WTC11 (cell line): Measurements from ENCODE around the gene TRAF3IP1. TPM values are rescaled to one million over a fixed set of nuclear protein-coding genes. Genes with fewer than 3 reads are reported as not detected.

Experiments
- ATAC-seq: fragments of 200-7000 bp; cut with Tn5 transposase; 2 replicates; pipeline ENCODE4 v1.10.0; 2021; ENCODE audit warnings: mild to moderate bottlenecking, moderate library complexity
- CTCF ChIA-PET: fragments of 300-600 bp; sonication (Branson Sonifier 250); formaldehyde crosslinking; loops from one replicate; lab custom pipeline; 2021; ENCODE audit warnings: antibody characterized with exemption; lab: Charles Lee
- POLR2A ChIA-PET: fragments of 350-600 bp; sonication (Branson Sonifier 250); formaldehyde crosslinking; loops from one replicate; lab custom pipeline; 2021; ENCODE audit warnings: antibody characterized with exemption; lab: Charles Lee
- DNase-seq: peaks from one replicate; pipeline ENCODE4 v3.0.0; 2021; ENCODE audit warnings: low spot score
- H3K27ac Mint-ChIP-seq: 2 replicates; pipeline ENCODE4 v1.8.0; 2021; ENCODE audit warnings: mixed read lengths
- H3K27me3 Mint-ChIP-seq: 2 replicates; pipeline ENCODE4 v1.8.0; 2021; ENCODE audit warnings: low read depth, mild to moderate bottlenecking, moderate library complexity, mixed read lengths
- H3K36me3 Mint-ChIP-seq: 2 replicates; pipeline ENCODE4 v1.8.0; 2021; ENCODE audit warnings: mixed read lengths
- H3K4me1 Mint-ChIP-seq: 2 replicates; pipeline ENCODE4 v1.8.0; 2022; ENCODE audit warnings: mixed read lengths
- H3K4me3 Mint-ChIP-seq: 2 replicates; pipeline ENCODE4 v1.8.0; 2021; ENCODE audit warnings: mild to moderate bottlenecking, moderate library complexity, mixed read lengths
- H3K9me3 Mint-ChIP-seq: 2 replicates; pipeline ENCODE4 v1.8.0; 2021; ENCODE audit warnings: mixed read lengths
- CREM ChIP-seq: sonication (generic); formaldehyde crosslinking; IDR thresholded peaks from 2 replicates; pipeline ENCODE4 v1.8.1; 2022; ENCODE audit warnings: mild to moderate bottlenecking, missing genetic modification reagents, moderate library complexity
- ERG ChIP-seq: fragments of 250-450 bp; sonication (Bioruptor Pico); IDR thresholded peaks from 2 replicates; pipeline ENCODE4 v1.8.0; 2021; ENCODE audit warnings: mild to moderate bottlenecking
- FOXJ3 ChIP-seq: sonication (generic); formaldehyde crosslinking; IDR thresholded peaks from 2 replicates; pipeline ENCODE4 v1.9.0; 2021; ENCODE audit warnings: missing genetic modification reagents, mild to moderate bottlenecking, borderline replicate concordance
- FOXP4 ChIP-seq: sonication (generic); formaldehyde crosslinking; IDR thresholded peaks from 2 replicates; pipeline ENCODE4 v1.8.0; 2022; ENCODE audit warnings: mild to moderate bottlenecking, missing genetic modification reagents
- GABPB1 ChIP-seq: sonication (generic); formaldehyde crosslinking; IDR thresholded peaks from 2 replicates; pipeline ENCODE4 v1.8.1; 2023; ENCODE audit warnings: mild to moderate bottlenecking, missing genetic modification reagents
- GRHL2 ChIP-seq: fragments of 250-450 bp; sonication (Bioruptor Pico); IDR thresholded peaks from 2 replicates; pipeline ENCODE4 v1.8.0; 2022; ENCODE audit warnings: mild to moderate bottlenecking, moderate library complexity; ENCODE audit not compliant: insufficient replicate concordance, severe bottlenecking
- NR1H2 ChIP-seq: sonication (generic); formaldehyde crosslinking; IDR thresholded peaks from 2 replicates; pipeline ENCODE4 v1.9.0; 2021; ENCODE audit warnings: mild to moderate bottlenecking, moderate library complexity, missing genetic modification reagents
- OVOL2 ChIP-seq: fragments of 250-450 bp; sonication (Bioruptor Pico); IDR thresholded peaks from 2 replicates; pipeline ENCODE4 v1.9.0; 2021; ENCODE audit warnings: mild to moderate bottlenecking, borderline replicate concordance
- TCF7 ChIP-seq: sonication (generic); formaldehyde crosslinking; IDR thresholded peaks from 2 replicates; pipeline ENCODE4 v1.8.0; 2022; ENCODE audit warnings: mild to moderate bottlenecking, low read depth, missing genetic modification reagents, moderate library complexity
- ZBTB21 ChIP-seq: sonication (generic); formaldehyde crosslinking; IDR thresholded peaks from 2 replicates; pipeline ENCODE4 v1.8.1; 2023; ENCODE audit warnings: mild to moderate bottlenecking, missing genetic modification reagents, borderline replicate concordance
- ZNF138 ChIP-seq: sonication (generic); formaldehyde crosslinking; conservative IDR thresholded peaks from 2 replicates; pipeline ENCODE4 v1.8.1; 2022; ENCODE audit warnings: mild to moderate bottlenecking, moderate library complexity, missing genetic modification reagents
- ZNF219 ChIP-seq: sonication (generic); formaldehyde crosslinking; IDR thresholded peaks from 2 replicates; pipeline ENCODE4 v1.8.0; 2023; ENCODE audit warnings: missing genetic modification reagents, mild to moderate bottlenecking, borderline replicate concordance
- ZNF416 ChIP-seq: fragments of 250-450 bp; sonication (Bioruptor Pico); IDR thresholded peaks from 2 replicates; pipeline ENCODE4 v1.9.0; 2021; ENCODE audit warnings: mild to moderate bottlenecking, inconsistent platforms
- total RNA-seq: library from RNA; stranded (reverse); gene quantifications from 3 replicates; pipeline ENCODE4 v1.2.3, GENCODE V29; 2021
- TF ChIP-seq, protein P1 (sequence below): fragments of 250-450 bp; sonication (Bioruptor Pico); IDR thresholded peaks from 2 replicates; pipeline ENCODE4 v1.9.0; 2021; ENCODE audit warnings: moderate library complexity, mild to moderate bottlenecking, inconsistent platforms, borderline replicate concordance
- TF ChIP-seq, protein P2 (sequence below): fragments of 200-600 bp; IDR thresholded peaks from 2 replicates; pipeline ENCODE4 v1.8.0; 2022; ENCODE audit warnings: antibody characterized with exemption
- TF ChIP-seq, protein P3 (sequence below): sonication (generic); formaldehyde crosslinking; IDR thresholded peaks from 2 replicates; pipeline ENCODE4 v1.8.0; 2022; ENCODE audit warnings: mild to moderate bottlenecking, missing genetic modification reagents
- TF ChIP-seq, protein P4 (sequence below): fragments of 250-450 bp; sonication (Bioruptor Pico); IDR thresholded peaks from 2 replicates; pipeline ENCODE4 v1.9.0; 2021; ENCODE audit warnings: mild to moderate bottlenecking
- TF ChIP-seq, protein P5 (sequence below): sonication (generic); formaldehyde crosslinking; IDR thresholded peaks from 2 replicates; pipeline ENCODE4 v1.8.1; 2023; ENCODE audit warnings: mild to moderate bottlenecking, missing genetic modification reagents, moderate library complexity
- TF ChIP-seq, protein P6 (sequence below): sonication (generic); formaldehyde crosslinking; IDR thresholded peaks from 2 replicates; pipeline ENCODE4 v1.8.1; 2023; ENCODE audit warnings: mild to moderate bottlenecking, missing genetic modification reagents, moderate library complexity

Gene TRAF3IP1
- total RNA-seq, 1 experiment from 2014 or later = 18.7 TPM

GRCh38 chr2:238381341-238382115, 61.2 kb downstream of the TRAF3IP1 start (continued):
- TF ChIP-seq, protein P1, sequence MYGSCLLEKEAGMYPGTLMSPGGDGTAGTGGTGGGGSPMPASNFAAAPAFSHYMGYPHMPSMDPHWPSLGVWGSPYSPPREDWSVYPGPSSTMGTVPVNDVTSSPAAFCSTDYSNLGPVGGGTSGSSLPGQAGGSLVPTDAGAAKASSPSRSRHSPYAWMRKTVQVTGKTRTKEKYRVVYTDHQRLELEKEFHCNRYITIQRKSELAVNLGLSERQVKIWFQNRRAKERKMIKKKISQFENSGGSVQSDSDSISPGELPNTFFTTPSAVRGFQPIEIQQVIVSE (CRISPR knock-in tag) = no peak
- TF ChIP-seq, protein P2, sequence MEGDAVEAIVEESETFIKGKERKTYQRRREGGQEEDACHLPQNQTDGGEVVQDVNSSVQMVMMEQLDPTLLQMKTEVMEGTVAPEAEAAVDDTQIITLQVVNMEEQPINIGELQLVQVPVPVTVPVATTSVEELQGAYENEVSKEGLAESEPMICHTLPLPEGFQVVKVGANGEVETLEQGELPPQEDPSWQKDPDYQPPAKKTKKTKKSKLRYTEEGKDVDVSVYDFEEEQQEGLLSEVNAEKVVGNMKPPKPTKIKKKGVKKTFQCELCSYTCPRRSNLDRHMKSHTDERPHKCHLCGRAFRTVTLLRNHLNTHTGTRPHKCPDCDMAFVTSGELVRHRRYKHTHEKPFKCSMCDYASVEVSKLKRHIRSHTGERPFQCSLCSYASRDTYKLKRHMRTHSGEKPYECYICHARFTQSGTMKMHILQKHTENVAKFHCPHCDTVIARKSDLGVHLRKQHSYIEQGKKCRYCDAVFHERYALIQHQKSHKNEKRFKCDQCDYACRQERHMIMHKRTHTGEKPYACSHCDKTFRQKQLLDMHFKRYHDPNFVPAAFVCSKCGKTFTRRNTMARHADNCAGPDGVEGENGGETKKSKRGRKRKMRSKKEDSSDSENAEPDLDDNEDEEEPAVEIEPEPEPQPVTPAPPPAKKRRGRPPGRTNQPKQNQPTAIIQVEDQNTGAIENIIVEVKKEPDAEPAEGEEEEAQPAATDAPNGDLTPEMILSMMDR = no peak
- TF ChIP-seq, protein P3, sequence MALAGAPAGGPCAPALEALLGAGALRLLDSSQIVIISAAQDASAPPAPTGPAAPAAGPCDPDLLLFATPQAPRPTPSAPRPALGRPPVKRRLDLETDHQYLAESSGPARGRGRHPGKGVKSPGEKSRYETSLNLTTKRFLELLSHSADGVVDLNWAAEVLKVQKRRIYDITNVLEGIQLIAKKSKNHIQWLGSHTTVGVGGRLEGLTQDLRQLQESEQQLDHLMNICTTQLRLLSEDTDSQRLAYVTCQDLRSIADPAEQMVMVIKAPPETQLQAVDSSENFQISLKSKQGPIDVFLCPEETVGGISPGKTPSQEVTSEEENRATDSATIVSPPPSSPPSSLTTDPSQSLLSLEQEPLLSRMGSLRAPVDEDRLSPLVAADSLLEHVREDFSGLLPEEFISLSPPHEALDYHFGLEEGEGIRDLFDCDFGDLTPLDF = no peak
- TF ChIP-seq GABPB1 (no peak), FOXJ3 (CRISPR knock-in tag) (no peak), ZNF138 (CRISPR knock-in tag) (no peak)
- TF ChIP-seq, protein P4, sequence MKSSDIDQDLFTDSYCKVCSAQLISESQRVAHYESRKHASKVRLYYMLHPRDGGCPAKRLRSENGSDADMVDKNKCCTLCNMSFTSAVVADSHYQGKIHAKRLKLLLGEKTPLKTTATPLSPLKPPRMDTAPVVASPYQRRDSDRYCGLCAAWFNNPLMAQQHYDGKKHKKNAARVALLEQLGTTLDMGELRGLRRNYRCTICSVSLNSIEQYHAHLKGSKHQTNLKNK (CRISPR knock-in tag) = no peak

DNA sequence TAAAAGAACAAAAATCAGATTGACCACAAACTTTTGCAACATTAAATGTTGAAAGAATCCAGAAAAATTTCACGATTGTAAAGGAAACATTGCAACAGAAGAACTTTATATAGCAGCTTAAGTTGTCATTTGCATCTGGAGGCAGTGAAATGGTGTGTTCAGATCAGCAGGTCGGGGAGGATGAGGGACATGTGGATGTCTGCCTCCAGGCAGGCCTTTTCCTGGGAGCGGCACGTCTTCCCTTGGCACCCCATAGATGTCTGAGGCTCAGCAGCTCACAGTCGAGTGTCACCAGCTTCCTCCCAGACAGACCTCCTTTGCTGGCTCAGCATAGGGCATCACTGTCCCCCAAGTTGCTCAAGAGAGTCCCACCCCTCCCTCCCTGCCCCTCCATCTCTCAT, 62.1 kb downstream of the TRAF3IP1 start:
- CTCF ChIA-PET = no interaction called here
- Mint-ChIP-seq H3K4me3 (no peak overlapping the region), H3K9me3 (peaks cover 8% of the 10 kb centered on the region), H3K4me1 (peaks cover 19% of the 10 kb centered on the region), H3K27ac (no peak overlapping the region), H3K27me3 (no peaks in the 10 kb centered on the region), H3K36me3 (peaks cover 17% of the 10 kb centered on the region)
- ATAC-seq (no peak), DNase-seq (no peak)
- POLR2A ChIA-PET = no interaction called here
- TF ChIP-seq, protein P2 = no peak
- TF ChIP-seq ZNF219 (CRISPR knock-in tag) (no peak), ZNF416 (CRISPR knock-in tag) (no peak), ERG (CRISPR knock-in tag) (no peak), NR1H2 (no peak), FOXJ3 (CRISPR knock-in tag) (no peak), GRHL2 (no peak), OVOL2 (no peak), ZBTB21 (no peak), TCF7 (CRISPR knock-in tag) (no peak), CREM (CRISPR knock-in tag) (no peak), FOXP4 (CRISPR knock-in tag) (no peak), GABPB1 (no peak)
- TF ChIP-seq, protein P5, sequence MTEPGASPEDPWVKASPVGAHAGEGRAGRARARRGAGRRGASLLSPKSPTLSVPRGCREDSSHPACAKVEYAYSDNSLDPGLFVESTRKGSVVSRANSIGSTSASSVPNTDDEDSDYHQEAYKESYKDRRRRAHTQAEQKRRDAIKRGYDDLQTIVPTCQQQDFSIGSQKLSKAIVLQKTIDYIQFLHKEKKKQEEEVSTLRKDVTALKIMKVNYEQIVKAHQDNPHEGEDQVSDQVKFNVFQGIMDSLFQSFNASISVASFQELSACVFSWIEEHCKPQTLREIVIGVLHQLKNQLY (CRISPR knock-in tag) = no peak
- TF ChIP-seq, protein P3 = no peak
- TF ChIP-seq, protein P6, sequence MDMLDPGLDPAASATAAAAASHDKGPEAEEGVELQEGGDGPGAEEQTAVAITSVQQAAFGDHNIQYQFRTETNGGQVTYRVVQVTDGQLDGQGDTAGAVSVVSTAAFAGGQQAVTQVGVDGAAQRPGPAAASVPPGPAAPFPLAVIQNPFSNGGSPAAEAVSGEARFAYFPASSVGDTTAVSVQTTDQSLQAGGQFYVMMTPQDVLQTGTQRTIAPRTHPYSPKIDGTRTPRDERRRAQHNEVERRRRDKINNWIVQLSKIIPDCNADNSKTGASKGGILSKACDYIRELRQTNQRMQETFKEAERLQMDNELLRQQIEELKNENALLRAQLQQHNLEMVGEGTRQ (CRISPR knock-in tag) = no peak
